ENCODE results near the gene KRTAP3-3. TPM values are rescaled to one million over a fixed set of nuclear protein-coding genes. Genes with fewer than 3 reads are reported as not detected.

KRTAP3-3 gene
- total and polyA plus RNA-seq, 2 of the 8 experiments (the other 6 are each of a cell fraction or from before 2014, with no cell fraction given): not detected

- Histone ChIP-seq H4K91ac (replicated peaks; ENCODE audit: insufficient read length, low read length) (no peak overlapping the region), H3K4me1 (replicated peaks in 1 of 4; ENCODE audit: control insufficient read depth in 3 of 4, insufficient read depth in 4 of 4, low read length in 3 of 4) (no peaks in the 10 kb centered on the region), H4K8ac (ENCODE audit: extremely low read depth, insufficient read depth, low read length) (no peak overlapping the region), H3K14ac (ENCODE audit: insufficient read length) (no peak overlapping the region), H2BK20ac (ENCODE audit: low read length) (no peak overlapping the region), H3K4me2 (ENCODE audit: insufficient read depth in 1 of 2, low read depth in 2 of 2, low read length in 2 of 2) (no peak overlapping the region), H3K79me1 (ENCODE audit: low read depth, low read length) (no peaks in the 10 kb centered on the region), H4K20me1 (replicated peaks in 1 of 2; ENCODE audit: control insufficient read depth in 1 of 2, insufficient read depth in 2 of 2, low read length in 2 of 2) (no peaks in the 10 kb centered on the region), H2BK120ac (replicated peaks; ENCODE audit: low read depth, low read length) (no peak overlapping the region), H3K27ac (ENCODE audit: low read depth, low read length) (no peak overlapping the region), H3K27me3 (replicated peaks in 1 of 4; ENCODE audit: control insufficient read depth in 3 of 4, extremely low read depth in 1 of 4, insufficient read depth in 3 of 4, low read length in 3 of 4) (no peaks in the 10 kb centered on the region), H2BK12ac (ENCODE audit: low read depth, low read length) (no peak overlapping the region), H3K9ac (replicated peaks in 1 of 4; ENCODE audit: extremely low read depth in 1 of 4, low read depth in 3 of 4, low read length in 3 of 4) (no peak overlapping the region), H2BK15ac (ENCODE audit: low read length) (no peak overlapping the region), H3K79me2 (ENCODE audit: control insufficient read depth in 1 of 2, insufficient read depth in 2 of 2, low read length in 2 of 2) (no peaks in the 10 kb centered on the region), H4K5ac (ENCODE audit: insufficient read length, low read depth, low read length) (no peak overlapping the region), H3K36me3 (ENCODE audit: control insufficient read depth in 2 of 4, insufficient read depth in 4 of 4, low read length in 3 of 4) (no peaks in the 10 kb centered on the region), H3K23me2 (ENCODE audit: low read depth, low read length) (no peaks in the 10 kb centered on the region), H3K23ac (ENCODE audit: insufficient read length) (no peak overlapping the region), H3K56ac (replicated peaks; ENCODE audit: insufficient read length, low read depth, low read length) (no peak overlapping the region), H2AFZ (ENCODE audit: low read length) (no peak overlapping the region; the same call in 1 of the 2 replicates), H3K4me3 (ENCODE audit: extremely low read depth in 1 of 4, insufficient read depth in 2 of 4, low read depth in 3 of 4, low read length in 4 of 4) (no peak overlapping the region), H2AK5ac (ENCODE audit: low read depth, low read length) (no peak overlapping the region), H3K9me3 (ENCODE audit: insufficient read depth in 2 of 2, low read depth in 1 of 2, low read length in 1 of 2) (no peaks in the 10 kb centered on the region), H2BK5ac (ENCODE audit: low read depth, low read length) (no peak overlapping the region), H3K18ac (ENCODE audit: extremely low read depth, low read length) (no peak overlapping the region), H3K4ac (replicated peaks; ENCODE audit: insufficient read length, low read depth, low read length) (no peak overlapping the region)
- TF ChIP-seq ASH2L (IDR thresholded peaks at IDR 0.05; ENCODE audit: low read length) (no peak), BRCA1 (IDR thresholded peaks at IDR 0.05; ENCODE audit: low read depth, low read length) (no peak), BCL11A (IDR thresholded peaks at IDR 0.05; ENCODE audit: low read depth in 2 of 2, low read length in 2 of 2) (no peak), RBBP5 (IDR thresholded peaks at IDR 0.05; ENCODE audit: borderline replicate concordance, low read depth, low read length) (no peak), GTF2F1 (IDR thresholded peaks at IDR 0.05; ENCODE audit: borderline replicate concordance, low read depth, low read length) (no peak)
- POLR2A ChIA-PET (ENCODE audit: partially characterized antibody): no interaction called here
- no peak for FAIRE-seq
- CTCF ChIA-PET (ENCODE audit: partially characterized antibody): interaction anchor here (1.0 kb wide), 1 partner anchor 8 kb away, joined by 4 read pairs; no protein-coding TSS in a partner anchor
- DNase-seq (ENCODE audit: low read depth in 1 of 2, low spot score in 2 of 2): no peak
- 93% methylated on average over 7 of the region's 7 CpGs; no CpG with 5 or more reads in 1 of the 2 experiments for WGBS, 2 experiments (ENCODE audit: extremely low coverage in 1 of 2, insufficient coverage in 1 of 2, insufficient read length in 1 of 2, insufficient replicate concordance in 2 of 2, low coverage in 1 of 2, low lambda C conversion rate in 2 of 2, missing lambda C conversion rate in 1 of 2)
Observed at GRCh38 chr17:40950176-40950575, 43.8 kb downstream of the KRTAP3-3 start.
